BLaER1 (cell line): ENCODE results near the gene EPHB2.

Source experiments
- H3K27ac ChIP-seq: shearing (Covaris generic); formaldehyde crosslinking; 2 replicates; pipeline ENCODE4 v1.8.1; 2022
- H3K27me3 ChIP-seq: shearing (Covaris generic); formaldehyde crosslinking; 2 replicates; pipeline ENCODE4 v1.8.1; 2022
- H3K36me3 ChIP-seq: shearing (Covaris generic); formaldehyde crosslinking; 2 replicates; pipeline ENCODE4 v1.8.1; 2022
- H3K4me1 ChIP-seq: shearing (Covaris generic); formaldehyde crosslinking; 2 replicates; pipeline ENCODE4 v1.8.1; 2022
- H3K4me2 ChIP-seq: shearing (Covaris generic); formaldehyde crosslinking; 2 replicates; pipeline ENCODE4 v1.8.1; 2022
- H3K4me3 ChIP-seq: shearing (Covaris generic); formaldehyde crosslinking; 2 replicates; pipeline ENCODE4 v1.8.1; 2022
- H3K9ac ChIP-seq: shearing (Covaris generic); formaldehyde crosslinking; 2 replicates; pipeline ENCODE4 v1.8.1; 2022
- H3K9me3 ChIP-seq: shearing (Covaris generic); formaldehyde crosslinking; 2 replicates; pipeline ENCODE4 v1.8.1; 2022
- H4K20me1 ChIP-seq: shearing (Covaris generic); formaldehyde crosslinking; 2 replicates; pipeline ENCODE4 v1.8.1; 2022
- Cebpa-rat ChIP-seq: shearing (Covaris generic); IDR thresholded peaks from 2 replicates; pipeline ENCODE4 v1.8.1; 2022

EPHB2 gene

GRCh38 chr1:22807340-22807739 lies 96.7 kb downstream of the EPHB2 start:
- H3K27me3 ChIP-seq = no peaks in the 10 kb centered on the region
- peaks cover 9% of the 10 kb centered on the region for H3K4me1 ChIP-seq
- no peaks in the 10 kb centered on the region for H3K9me3 ChIP-seq
- H3K9ac ChIP-seq = no peak overlapping the region
- H3K4me2 ChIP-seq = no peak overlapping the region
- H4K20me1 ChIP-seq = no peaks in the 10 kb centered on the region
- H3K36me3 ChIP-seq = no peaks in the 10 kb centered on the region
- H3K4me3 ChIP-seq = no peak overlapping the region
- H3K27ac ChIP-seq = no peak overlapping the region
- TF ChIP-seq Cebpa-rat = no peak

- Histone ChIP-seq H3K4me2 (no peak overlapping the region), H3K27me3 (no peaks in the 10 kb centered on the region), H3K36me3 (no peaks in the 10 kb centered on the region), H3K4me3 (no peak overlapping the region), H3K9ac (no peak overlapping the region), H3K4me1 (peaks cover 9% of the 10 kb centered on the region), H4K20me1 (no peaks in the 10 kb centered on the region), H3K9me3 (no peaks in the 10 kb centered on the region), H3K27ac (no peak overlapping the region)
- no peak for TF ChIP-seq Cebpa-rat
Observed at GRCh38 chr1:22808186-22808675, 97.6 kb downstream of the EPHB2 start.

DNA sequence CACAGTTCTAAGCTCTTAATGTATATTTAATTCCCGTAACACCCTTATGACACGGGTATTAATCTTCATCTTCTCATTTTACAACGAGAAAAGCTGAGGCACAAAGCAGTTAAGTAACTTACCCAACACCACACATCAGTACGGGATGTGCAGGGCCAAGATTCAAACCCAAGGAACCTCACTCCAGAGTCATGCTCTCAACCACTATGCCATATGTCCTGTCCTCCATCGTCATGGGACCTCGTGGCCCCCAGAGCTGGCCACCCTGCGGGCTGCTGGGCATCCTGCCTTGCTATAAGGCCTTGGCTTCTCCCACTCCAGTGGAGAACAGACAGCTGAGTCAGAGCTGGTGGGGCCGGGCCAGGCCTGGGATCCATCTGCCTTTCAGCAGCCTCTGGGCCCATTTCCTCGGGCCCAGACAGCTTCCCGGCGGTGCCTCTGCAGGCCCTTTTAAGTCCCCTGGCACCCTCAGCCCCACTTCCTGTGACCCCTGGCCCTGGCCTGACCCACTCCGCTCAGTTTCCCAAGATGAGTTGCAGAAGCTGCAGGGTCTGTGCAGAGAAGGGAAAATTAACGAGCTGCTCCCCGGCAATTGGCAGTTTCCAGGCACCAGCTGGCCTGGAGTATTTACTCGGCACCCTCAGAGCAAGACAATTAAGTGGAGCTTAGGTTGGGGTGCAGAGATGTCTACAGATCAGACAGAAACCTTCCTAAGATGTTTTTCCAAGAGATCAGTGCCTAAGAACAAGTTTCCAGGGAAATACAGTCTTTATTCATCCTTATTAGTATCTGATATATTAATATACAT lies 98.2 kb downstream of the EPHB2 start:
- H3K27ac ChIP-seq = no peak overlapping the region
- no peaks in the 10 kb centered on the region for H3K9me3 ChIP-seq
- no peaks in the 10 kb centered on the region for H3K27me3 ChIP-seq
- H3K4me1 ChIP-seq = peaks cover 9% of the 10 kb centered on the region
- H3K4me2 ChIP-seq = no peak overlapping the region
- no peak overlapping the region for H3K4me3 ChIP-seq
- H3K36me3 ChIP-seq = no peaks in the 10 kb centered on the region
- H3K9ac ChIP-seq = no peak overlapping the region
- no peaks in the 10 kb centered on the region for H4K20me1 ChIP-seq
- no peak for TF ChIP-seq Cebpa-rat

DNA sequence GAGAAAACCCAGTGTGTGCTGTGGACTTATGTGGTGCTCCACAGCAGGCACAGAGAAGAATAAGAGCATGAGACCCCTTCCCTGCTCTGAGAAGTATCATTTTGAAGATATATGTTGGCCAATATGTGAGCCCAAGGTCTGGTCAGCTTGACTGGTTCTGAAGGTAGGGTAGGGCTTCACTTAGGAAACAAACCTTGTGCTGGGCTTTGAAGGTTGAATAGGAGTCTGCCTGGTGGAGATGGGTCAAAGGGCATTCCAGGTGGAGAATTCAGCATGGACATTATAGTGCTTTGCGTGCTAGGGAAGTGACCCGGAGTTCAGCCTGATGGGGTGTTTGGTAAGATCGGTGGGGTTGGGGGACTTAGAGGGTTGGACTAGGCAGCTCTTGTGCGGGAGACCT lies 99.1 kb downstream of the EPHB2 start:
- H3K27me3 ChIP-seq = no peaks in the 10 kb centered on the region
- H3K27ac ChIP-seq = no peak overlapping the region
- no peak overlapping the region for H3K4me2 ChIP-seq
- no peak overlapping the region for H3K4me3 ChIP-seq
- H4K20me1 ChIP-seq = no peaks in the 10 kb centered on the region
- H3K9ac ChIP-seq = no peak overlapping the region
- no peaks in the 10 kb centered on the region for H3K9me3 ChIP-seq
- H3K4me1 ChIP-seq = peaks cover 9% of the 10 kb centered on the region
- TF ChIP-seq Cebpa-rat = no peak
- no peaks in the 10 kb centered on the region for H3K36me3 ChIP-seq

- H3K9me3 ChIP-seq = no peaks in the 10 kb centered on the region
- no peaks in the 10 kb centered on the region for H3K36me3 ChIP-seq
- H4K20me1 ChIP-seq = no peaks in the 10 kb centered on the region
- H3K4me3 ChIP-seq = no peak overlapping the region
- H3K4me2 ChIP-seq = no peak overlapping the region
- H3K27me3 ChIP-seq = no peaks in the 10 kb centered on the region
- TF ChIP-seq Cebpa-rat = no peak
- H3K4me1 ChIP-seq = peaks cover 9% of the 10 kb centered on the region
- no peak overlapping the region for H3K9ac ChIP-seq
- H3K27ac ChIP-seq = no peak overlapping the region
Observed at GRCh38 chr1:22810378-22810777, 99.7 kb downstream of the EPHB2 start.

GRCh38 chr1:22812092-22812880 lies 101.6 kb downstream of the EPHB2 start:
- H4K20me1 ChIP-seq = no peaks in the 10 kb centered on the region
- no peak overlapping the region for H3K27ac ChIP-seq
- no peaks in the 10 kb centered on the region for H3K27me3 ChIP-seq
- no peak for TF ChIP-seq Cebpa-rat
- H3K4me1 ChIP-seq = no peaks in the 10 kb centered on the region
- H3K36me3 ChIP-seq = no peaks in the 10 kb centered on the region
- H3K4me2 ChIP-seq = no peak overlapping the region
- H3K9me3 ChIP-seq = no peaks in the 10 kb centered on the region
- no peak overlapping the region for H3K9ac ChIP-seq
- no peak overlapping the region for H3K4me3 ChIP-seq

- Histone ChIP-seq H3K36me3 (no peaks in the 10 kb centered on the region), H3K27ac (no peak overlapping the region), H3K4me2 (no peak overlapping the region), H3K27me3 (no peaks in the 10 kb centered on the region), H3K4me1 (no peaks in the 10 kb centered on the region), H4K20me1 (no peaks in the 10 kb centered on the region), H3K9me3 (no peaks in the 10 kb centered on the region), H3K4me3 (no peak overlapping the region), H3K9ac (no peak overlapping the region)
- TF ChIP-seq Cebpa-rat = no peak
Observed at GRCh38 chr1:22812993-22813790, 102.6 kb downstream of the EPHB2 start.

DNA sequence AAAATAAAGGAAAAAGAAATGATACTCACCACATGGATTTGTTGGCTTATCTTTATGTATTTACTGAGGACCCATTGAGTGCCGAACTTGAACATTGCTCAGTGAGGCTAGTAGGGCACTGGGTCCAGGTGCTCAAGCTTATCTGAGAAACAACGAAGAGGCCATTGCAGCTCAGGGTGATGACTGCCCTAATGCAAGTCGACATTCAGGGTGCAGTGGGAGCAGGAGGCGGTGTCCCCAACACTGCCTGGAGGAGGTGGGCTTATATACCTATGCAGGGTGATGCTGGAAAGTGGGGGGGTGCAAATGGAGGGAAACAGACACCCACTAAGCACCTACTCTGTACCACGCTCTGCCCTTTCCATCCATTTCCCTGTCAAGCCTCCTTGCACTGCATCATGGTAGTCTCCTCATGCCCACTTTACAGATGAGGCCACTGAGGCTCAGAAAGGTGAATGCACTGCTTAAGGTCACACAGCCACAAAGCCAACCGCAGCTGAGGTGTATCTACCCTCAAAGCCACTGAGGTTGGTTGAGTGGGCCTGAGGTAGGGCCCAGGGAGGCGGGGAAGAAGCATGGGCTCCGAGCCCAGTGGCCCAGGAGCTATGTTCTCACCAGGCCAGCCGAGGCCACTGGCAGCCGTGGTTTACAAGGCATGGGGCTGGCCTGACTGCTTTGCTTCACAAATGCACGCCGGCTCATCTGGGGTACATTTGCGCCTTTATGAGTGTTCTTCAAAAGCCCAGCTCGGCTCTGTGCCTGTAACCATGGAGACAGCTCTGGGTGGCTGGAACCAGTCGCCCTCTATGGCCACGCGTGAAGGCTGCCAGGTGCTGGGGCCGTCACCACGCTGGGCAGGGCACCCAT lies 103.8 kb downstream of the EPHB2 start:
- H3K4me3 ChIP-seq = no peak overlapping the region
- H3K4me1 ChIP-seq = peaks cover 10% of the 10 kb centered on the region
- H3K9me3 ChIP-seq = no peaks in the 10 kb centered on the region
- TF ChIP-seq Cebpa-rat = no peak
- no peak overlapping the region for H3K4me2 ChIP-seq
- no peak overlapping the region for H3K9ac ChIP-seq
- H4K20me1 ChIP-seq = no peaks in the 10 kb centered on the region
- no peaks in the 10 kb centered on the region for H3K36me3 ChIP-seq
- no peak overlapping the region for H3K27ac ChIP-seq
- H3K27me3 ChIP-seq = no peaks in the 10 kb centered on the region

DNA sequence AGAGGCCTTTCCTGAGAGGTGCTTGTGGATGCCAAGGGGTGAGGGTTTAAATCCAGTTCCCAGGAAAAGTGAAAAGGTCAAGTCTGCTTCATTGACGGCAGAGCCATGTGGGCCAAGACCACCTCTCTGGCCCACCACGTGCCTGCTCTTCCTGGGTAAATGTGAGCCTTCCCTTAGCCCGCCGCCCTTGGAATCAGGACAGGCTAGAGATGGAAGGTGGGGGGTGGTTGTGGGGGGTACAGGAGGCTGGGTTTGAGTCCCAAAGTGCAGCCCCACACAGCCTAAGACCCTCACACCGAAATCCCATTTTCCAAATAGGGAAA lies 104.4 kb downstream of the EPHB2 start:
- no peak overlapping the region for H3K4me2 ChIP-seq
- H3K27me3 ChIP-seq = no peaks in the 10 kb centered on the region
- no peaks in the 10 kb centered on the region for H3K36me3 ChIP-seq
- TF ChIP-seq Cebpa-rat = no peak
- no peak overlapping the region for H3K4me3 ChIP-seq
- peaks cover 13% of the 10 kb centered on the region for H3K4me1 ChIP-seq
- no peaks in the 10 kb centered on the region for H4K20me1 ChIP-seq
- no peaks in the 10 kb centered on the region for H3K9me3 ChIP-seq
- H3K9ac ChIP-seq = no peak overlapping the region
- H3K27ac ChIP-seq = no peak overlapping the region
